NCI-H526 (cell line): ENCODE results near the gene AKAP9.
A peak's percentile ranks its signal among the peaks of the same experiment; 100 is the strongest.
"Not testable (repeated sequence)": the region's sequence is repeated elsewhere in the genome, so short reads cannot be mapped to it uniquely, and the experiment has no call there.

Source experiments
- DNase-seq, 2 experiments: peaks; one replicate each; lab custom pipeline; 2025; lab: John Stamatoyannopoulos, UW

Gene AKAP9

DNA sequence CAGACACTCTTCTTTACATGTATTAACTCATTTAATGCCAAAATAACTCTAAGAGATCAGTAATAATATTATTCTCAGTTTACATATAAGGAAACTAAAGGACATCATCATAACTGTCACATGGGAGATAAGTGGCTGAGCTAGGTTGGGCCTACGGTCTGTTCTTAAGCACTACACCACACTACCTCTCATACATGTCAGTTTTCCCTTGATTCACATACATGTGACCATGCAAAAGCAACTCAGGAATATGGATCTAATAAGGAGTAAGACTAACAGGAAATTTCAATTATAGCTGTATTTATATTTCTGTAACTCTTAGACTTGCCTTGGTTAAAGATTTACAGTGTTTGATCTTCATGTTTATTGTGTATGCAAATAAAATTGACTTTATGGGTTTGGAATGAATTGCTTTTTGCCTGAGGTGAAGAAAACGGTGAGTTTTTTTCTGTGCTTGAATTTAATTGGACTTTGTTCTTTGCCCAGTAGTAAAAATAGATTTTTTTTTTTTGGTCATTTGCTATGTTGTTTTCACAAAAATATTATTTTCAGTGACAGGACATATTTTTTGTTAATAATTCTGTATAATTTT is 123.9 kb downstream of the AKAP9 start:
- DNase-seq: peak in 1 of 2 experiments; percentile 17

GRCh38 chr7:92071032-92071431 is 130.4 kb downstream of the AKAP9 start:
- DNase-seq: no peak

GRCh38 chr7:92072121-92072520 is 131.5 kb downstream of the AKAP9 start:
- DNase-seq: no peak

GRCh38 chr7:92072708-92073107 is 132.0 kb downstream of the AKAP9 start:
- DNase-seq: no peak

DNA sequence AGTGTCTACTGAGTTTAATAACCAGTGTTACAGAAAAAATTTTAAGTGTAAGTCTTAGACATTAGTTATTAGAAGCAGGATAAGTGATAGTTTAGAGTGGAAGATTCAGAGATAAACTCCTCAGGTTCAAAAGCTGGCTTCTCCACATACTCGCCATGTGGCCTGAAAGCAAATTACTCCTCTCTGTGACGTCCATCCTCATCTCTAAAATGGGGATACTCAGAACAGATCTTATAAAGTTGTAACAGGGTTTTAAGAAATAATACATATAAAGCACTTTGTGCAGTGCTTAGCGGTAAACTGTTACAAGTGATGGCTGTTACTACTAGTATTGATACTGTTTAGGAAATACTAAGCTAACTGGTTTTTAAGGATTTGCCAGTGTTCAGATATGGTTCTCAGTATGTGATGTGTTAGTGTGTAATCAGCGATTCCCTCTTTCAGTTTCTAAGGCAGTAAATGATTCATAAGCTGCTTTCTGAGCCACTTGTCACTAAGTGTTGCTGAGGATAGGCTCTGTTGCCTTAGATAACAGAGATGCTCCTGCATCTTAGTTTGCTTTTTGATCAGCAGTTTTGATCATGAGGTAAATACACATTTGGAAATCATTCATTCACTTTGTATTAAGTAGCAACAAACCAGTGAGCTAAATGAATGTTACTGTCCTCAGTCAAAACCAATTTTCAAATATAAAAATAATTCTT is 134.9 kb downstream of the AKAP9 start:
- DNase-seq: no peak

GRCh38 chr7:92076509-92076908 is 135.8 kb downstream of the AKAP9 start:
- DNase-seq: no peak

DNA sequence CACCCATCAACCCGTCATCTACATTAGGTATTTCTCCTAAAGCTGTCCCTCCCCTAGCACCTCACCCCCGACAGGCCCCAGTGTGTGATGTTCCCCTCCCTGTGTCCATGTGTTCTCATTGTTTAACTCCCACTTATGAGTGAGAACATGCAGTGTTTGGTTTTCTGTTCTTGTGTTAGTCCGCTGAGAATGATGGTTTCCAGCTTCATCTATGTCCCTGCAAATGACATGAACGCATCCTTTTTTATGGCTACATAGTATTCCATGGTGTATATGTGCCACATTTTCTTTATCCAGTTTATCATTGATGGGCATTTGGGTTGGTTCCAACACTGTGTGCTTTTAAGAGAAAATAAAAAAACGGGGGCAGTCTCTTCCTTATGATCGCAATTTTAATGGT is 143.3 kb downstream of the AKAP9 start:
- not testable (repeated sequence) for DNase-seq

- no peak for DNase-seq
Observed at GRCh38 chr7:92088266-92088665, 147.6 kb downstream of the AKAP9 start.

DNA sequence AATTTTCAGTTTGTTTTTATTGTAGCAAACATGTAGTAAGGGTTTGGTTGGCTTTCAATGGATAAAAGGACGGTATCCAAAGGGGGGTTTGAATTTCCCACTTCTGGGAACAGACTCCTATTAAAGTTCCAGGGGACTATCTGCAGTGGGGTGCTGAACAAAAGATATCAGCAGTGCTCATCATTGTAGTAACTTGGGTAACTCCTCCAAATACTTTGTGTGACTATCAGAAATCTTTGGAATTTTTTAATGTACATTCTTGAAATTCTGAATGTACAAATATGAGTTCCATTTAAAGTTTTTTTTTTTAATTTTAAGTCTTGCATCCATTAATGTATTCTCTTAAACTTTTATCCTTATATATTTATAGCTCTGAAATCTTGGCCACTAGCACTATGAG is 151.5 kb downstream of the AKAP9 start:
- no peak for DNase-seq

- DNase-seq: peak in 1 of 2 experiments; percentile 39
Observed at GRCh38 chr7:92095380-92095779, 154.7 kb downstream of the AKAP9 start.

GRCh38 chr7:92100534-92100933 is 159.9 kb downstream of the AKAP9 start:
- DNase-seq: no peak

DNA sequence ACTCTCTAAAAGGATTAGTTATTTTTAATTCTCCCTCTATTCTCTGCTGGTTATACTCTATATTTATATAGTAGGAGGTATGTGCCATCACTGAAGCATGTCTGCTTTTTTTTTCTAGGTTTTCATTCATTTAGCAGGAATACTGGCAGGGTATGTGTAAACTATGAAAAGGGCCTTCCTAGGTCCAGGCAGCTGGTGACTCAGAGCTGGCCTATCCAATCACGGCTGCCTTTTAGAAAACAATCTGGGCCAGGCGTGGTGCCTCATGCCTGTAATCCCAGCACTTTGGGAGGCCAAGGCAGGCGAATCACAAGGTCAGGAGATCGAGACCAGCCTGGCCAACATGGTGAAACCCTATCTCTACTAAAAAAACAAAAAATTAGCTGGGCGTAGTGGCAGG is 162.2 kb downstream of the AKAP9 start:
- not testable (repeated sequence) for DNase-seq

DNA sequence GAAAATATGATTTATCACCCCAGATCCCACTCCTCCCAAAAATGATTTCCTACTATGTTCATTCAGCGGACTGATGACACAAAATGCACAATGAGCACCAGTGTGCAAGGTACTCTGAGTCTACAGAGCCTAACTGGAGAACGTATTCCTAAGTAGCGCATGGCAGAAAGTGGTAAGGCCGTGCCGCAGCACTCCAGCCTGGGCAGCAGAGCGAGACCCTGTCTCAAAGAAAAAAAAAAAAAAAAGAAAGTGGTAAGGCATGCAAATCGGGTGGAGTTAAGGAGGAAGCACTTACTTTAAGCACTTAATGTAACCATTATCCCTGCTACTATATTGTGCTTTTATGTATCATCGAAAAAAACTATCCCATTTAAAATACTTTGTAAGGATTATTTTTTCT is 168.2 kb downstream of the AKAP9 start:
- no peak for DNase-seq

DNA sequence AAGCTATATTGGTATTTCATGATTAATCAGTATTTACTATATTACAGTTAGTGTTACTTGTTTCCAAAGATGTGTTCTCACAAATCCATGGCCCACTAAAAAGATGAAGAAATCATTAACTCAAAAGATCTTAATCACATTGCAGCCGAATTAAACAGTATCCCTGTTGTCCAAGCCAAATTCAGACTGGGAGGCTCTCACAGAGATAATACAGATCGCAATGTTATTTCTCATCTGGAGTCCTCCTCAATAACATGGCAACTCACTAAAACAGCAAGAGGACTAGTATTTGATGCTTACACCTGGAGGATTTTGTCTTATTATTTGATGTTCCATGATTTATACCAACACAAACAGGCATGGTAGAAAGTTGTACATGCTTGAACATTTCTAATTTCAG is 170.2 kb downstream of the AKAP9 start:
- no peak for DNase-seq

DNA sequence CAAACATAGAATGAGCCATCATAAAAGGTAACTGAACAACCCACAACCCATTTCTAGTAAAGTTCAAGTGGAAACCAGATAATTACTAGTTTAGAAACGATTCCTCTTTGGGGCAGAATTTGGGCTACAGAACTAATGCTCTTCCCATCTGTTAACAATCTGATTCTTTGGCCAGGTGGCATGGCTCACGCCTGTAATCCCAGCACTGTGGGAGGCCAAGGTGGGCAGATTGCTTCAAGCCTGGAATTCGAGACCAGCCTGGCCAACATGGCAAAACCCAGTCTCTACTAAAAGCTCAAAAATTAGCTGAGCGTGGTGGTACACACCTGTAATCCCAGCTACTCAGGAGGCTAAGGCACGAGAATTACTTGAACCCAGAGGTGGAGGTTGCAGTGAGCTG is 175.2 kb downstream of the AKAP9 start:
- no peak for DNase-seq

DNA sequence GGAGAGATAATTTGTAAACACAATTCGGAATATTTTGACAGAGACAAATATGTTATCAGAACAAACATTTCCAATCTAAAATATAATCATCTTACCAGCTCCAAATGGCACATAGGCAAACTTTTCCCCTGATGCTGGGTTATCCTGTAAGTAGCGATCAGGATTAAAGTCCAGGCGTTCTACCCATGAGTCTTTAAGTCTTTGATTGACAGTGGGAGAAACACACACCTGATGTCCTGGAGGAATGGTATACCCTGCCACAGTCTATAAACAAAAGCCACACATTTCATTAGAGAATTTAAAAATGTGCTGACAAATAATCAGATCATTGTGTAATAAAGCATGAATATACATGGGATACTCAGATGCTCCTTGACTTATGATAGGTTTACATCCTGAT is 176.3 kb downstream of the AKAP9 start:
- no peak for DNase-seq

GRCh38 chr7:92119213-92119759 is 178.6 kb downstream of the AKAP9 start:
- DNase-seq: no peak

GRCh38 chr7:92121681-92122080 is 181.0 kb downstream of the AKAP9 start:
- no peak for DNase-seq

GRCh38 chr7:92131093-92131492 is 190.4 kb downstream of the AKAP9 start:
- no peak for DNase-seq

DNA sequence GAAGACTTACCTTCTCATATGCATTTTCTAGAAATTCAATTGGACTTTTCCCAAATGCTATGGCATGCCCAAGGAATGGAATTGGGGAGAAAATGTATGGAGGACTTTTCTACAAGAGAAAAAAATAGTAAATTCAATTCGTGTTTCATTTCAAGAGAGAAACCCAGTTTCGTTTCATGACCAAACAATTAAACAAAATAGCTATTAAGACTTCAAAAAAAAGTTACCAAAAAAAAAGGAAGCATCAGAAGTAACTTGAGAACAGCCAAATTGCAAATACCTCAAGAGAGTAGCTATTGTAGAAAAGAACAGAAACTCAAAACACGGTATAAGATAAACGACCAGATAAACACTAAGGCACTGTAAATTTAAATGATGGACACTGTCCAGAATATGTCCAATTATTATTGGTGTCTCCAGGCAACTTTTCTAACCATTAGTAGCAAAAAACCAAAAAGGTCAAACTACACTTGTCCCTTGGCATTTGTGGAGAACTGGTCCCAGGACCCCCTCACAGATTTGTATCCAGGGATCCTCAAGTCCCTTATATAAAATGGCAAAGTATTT is 191.2 kb downstream of the AKAP9 start:
- DNase-seq: no peak

- DNase-seq: no peak
Observed at GRCh38 chr7:92133133-92133736, 192.6 kb downstream of the AKAP9 start.

GRCh38 chr7:92133737-92134270 is 193.1 kb downstream of the AKAP9 start:
- peak; percentile 53 to 86 for DNase-seq
